GM23338 (cell line): Measurements from ENCODE around the gene TMEM94. TPM values are rescaled to one million over a fixed set of nuclear protein-coding genes. Genes with fewer than 3 reads are reported as not detected.
A peak's percentile ranks its signal among the peaks of the same experiment; 100 is the strongest.

ENCODE experiments used
- ATAC-seq: fragments of 200-7000 bp; cut with Tn5 transposase; 3 replicates; pipeline ENCODE4 v1.9.1; 2020
- DNase-seq: peaks from one replicate; pipeline ENCODE4 v3.0.0-alpha.2; 2015; ENCODE audit warnings: low spot score
- H2AFZ ChIP-seq: fragments of 200-600 bp; sonication (generic); 2 replicates; pipeline ENCODE4 v1.8.0; 2016; ENCODE audit warnings: antibody characterized with exemption, mild to moderate bottlenecking, moderate library complexity
- H3F3A ChIP-seq: fragments of 200-600 bp; sonication (generic); replicated peaks from 2 replicates; pipeline ENCODE4 v1.8.0; 2017; ENCODE audit warnings: antibody characterized with exemption, mixed run types, low read depth
- H3K27ac ChIP-seq: fragments of 200-600 bp; sonication (generic); 2 replicates; pipeline ENCODE4 v1.6.1; 2016; ENCODE audit warnings: low read depth
- H3K27me3 ChIP-seq: fragments of 200-600 bp; sonication (generic); 2 replicates; pipeline ENCODE4 v1.8.0; 2016; ENCODE audit warnings: mild to moderate bottlenecking, mixed run types, moderate library complexity; ENCODE audit not compliant: insufficient read depth
- H3K36me3 ChIP-seq: fragments of 200-600 bp; sonication (generic); 2 replicates; pipeline ENCODE4 v1.8.0; 2016; ENCODE audit warnings: mild to moderate bottlenecking; ENCODE audit not compliant: insufficient read depth
- H3K4me1 ChIP-seq: fragments of 200-600 bp; sonication (generic); 2 replicates; pipeline ENCODE4 v1.8.0; 2016; ENCODE audit warnings: mild to moderate bottlenecking, moderate library complexity; ENCODE audit not compliant: insufficient read depth
- H3K4me2 ChIP-seq: fragments of 200-600 bp; sonication (generic); 2 replicates; pipeline ENCODE4 v1.7.1; 2017; ENCODE audit warnings: mixed run types
- H3K4me3 ChIP-seq: fragments of 200-600 bp; sonication (generic); 2 replicates; pipeline ENCODE4 v1.6.1; 2016; ENCODE audit warnings: mixed run types
- H3K79me2 ChIP-seq: fragments of 200-600 bp; sonication (generic); replicated peaks from 2 replicates; pipeline ENCODE4 v1.8.0; 2017; ENCODE audit warnings: mild to moderate bottlenecking; ENCODE audit not compliant: insufficient read depth
- H3K9me2 ChIP-seq: fragments of 200-600 bp; sonication (generic); 2 replicates; pipeline ENCODE4 v1.8.0; 2017; ENCODE audit not compliant: insufficient read depth
- H4K20me1 ChIP-seq: fragments of 200-600 bp; sonication (generic); replicated peaks from 2 replicates; pipeline ENCODE4 v1.8.0; 2017; ENCODE audit warnings: mild to moderate bottlenecking; ENCODE audit not compliant: insufficient read depth
- H3K27ac Mint-ChIP-seq: 2 replicates; pipeline ENCODE4 v1.8.0; 2020; ENCODE audit warnings: inconsistent platforms, mild to moderate bottlenecking, moderate library complexity, mixed read lengths
- H3K27me3 Mint-ChIP-seq: 3 replicates; pipeline ENCODE4 v1.8.0; 2022; ENCODE audit warnings: low read depth, mild to moderate bottlenecking, moderate library complexity, mixed read lengths, inconsistent platforms; ENCODE audit not compliant: insufficient read depth, poor library complexity
- H3K36me3 Mint-ChIP-seq: 3 replicates; pipeline ENCODE4 v1.8.0; 2021; ENCODE audit warnings: low read depth, mild to moderate bottlenecking, inconsistent platforms, moderate library complexity, mixed read lengths
- H3K4me1 Mint-ChIP-seq: 3 replicates; pipeline ENCODE4 v1.8.0; 2020; ENCODE audit warnings: mild to moderate bottlenecking, inconsistent platforms, mixed read lengths
- H3K4me3 Mint-ChIP-seq: 3 replicates; pipeline ENCODE4 v1.8.0; 2021; ENCODE audit warnings: moderate library complexity, mild to moderate bottlenecking, inconsistent platforms, mixed read lengths
- H3K9me3 Mint-ChIP-seq: 3 replicates; pipeline ENCODE4 v1.8.0; 2020; ENCODE audit warnings: moderate library complexity, mild to moderate bottlenecking, inconsistent platforms, mixed read lengths
- CREB1 ChIP-seq: fragments of 250-450 bp; sonication (Bioruptor Pico); IDR thresholded peaks from 2 replicates; pipeline ENCODE4 v1.5.0; 2020; ENCODE audit warnings: low read depth, mild to moderate bottlenecking, moderate library complexity
- CTCF ChIP-seq, 2 experiments: fragments of 200-600 bp in 1 of 2; sonication (generic) in 1 of 2; conservative IDR thresholded peaks; 2 replicates each; pipeline versions ENCODE4 v1.5.1 to v1.6.1; 2016 to 2017; ENCODE audit warnings: antibody characterized with exemption in 2 of 2, low read depth in 2 of 2, mild to moderate bottlenecking in 2 of 2, moderate library complexity in 1 of 2
- ETS1 ChIP-seq: IDR thresholded peaks from 2 replicates; pipeline ENCODE4 v1.6.1; 2016; ENCODE audit warnings: antibody characterized with exemption
- EZH2 ChIP-seq: fragments of 200-600 bp; sonication (generic); IDR thresholded peaks from one replicate; pipeline ENCODE4 v1.8.0; 2017; ENCODE audit warnings: antibody characterized with exemption, mild to moderate bottlenecking, low read depth; ENCODE audit not compliant: unreplicated experiment
- EZH2phosphoT487 ChIP-seq: fragments of 200-600 bp; sonication (generic); IDR thresholded peaks from one replicate; pipeline ENCODE4 v1.8.1; 2018; ENCODE audit warnings: antibody characterized with exemption; ENCODE audit not compliant: unreplicated experiment
- JUNB ChIP-seq: IDR thresholded peaks from one replicate; pipeline ENCODE4 v1.6.1; 2016; ENCODE audit warnings: antibody characterized with exemption; ENCODE audit not compliant: unreplicated experiment
- NANOG ChIP-seq: IDR thresholded peaks from 2 replicates; pipeline ENCODE4 v1.6.1; 2016; ENCODE audit warnings: antibody characterized with exemption, borderline replicate concordance
- POLR2AphosphoS5 ChIP-seq: IDR thresholded peaks from 2 replicates; pipeline ENCODE4 v1.6.1; 2016; ENCODE audit warnings: antibody characterized with exemption, low read depth
- REST ChIP-seq: IDR thresholded peaks from one replicate; pipeline ENCODE4 v1.6.1; 2018; ENCODE audit warnings: antibody characterized with exemption; ENCODE audit not compliant: unreplicated experiment
- STAT1 ChIP-seq: IDR thresholded peaks from one replicate; pipeline ENCODE4 v1.6.1; 2016; ENCODE audit warnings: antibody characterized with exemption; ENCODE audit not compliant: unreplicated experiment
- ZNF114 ChIP-seq: fragments of 250-450 bp; sonication (Bioruptor Pico); IDR thresholded peaks from 2 replicates; pipeline ENCODE4 v1.5.0; 2020; ENCODE audit warnings: mild to moderate bottlenecking, moderate library complexity
- ZNF331 ChIP-seq: fragments of 250-450 bp; sonication (Bioruptor Pico); IDR thresholded peaks from 2 replicates; pipeline ENCODE4 v1.5.0; 2020; ENCODE audit warnings: low read depth, mild to moderate bottlenecking, moderate library complexity
- ZNF462 ChIP-seq: fragments of 250-450 bp; sonication (Bioruptor Pico); IDR thresholded peaks from 2 replicates; pipeline ENCODE4 v1.5.0; 2020; ENCODE audit warnings: mild to moderate bottlenecking, moderate library complexity
- polyA plus RNA-seq: library from polyadenylated mRNA; unstranded; fragments of >200 nt; fragmentation: Nextera tagmentation; extraction: Ambion mirVana; gene quantifications from 2 replicates; pipeline ENCODE4 v1.2.1, GENCODE V29; 2016
- total RNA-seq: library from RNA; depleted of rRNA; stranded (reverse); fragments of >200 nt; shearing (Covaris generic); gene quantifications from 2 replicates; pipeline ENCODE4 v1.2.3, GENCODE V29; 2014

Gene TMEM94
- total and polyA plus RNA-seq, 2 experiments from 2014 or later: 24.0 to 66.0 TPM

GRCh38 chr17:75524269-75524969 lies 68.0 kb downstream of the TMEM94 start:
- ATAC-seq (no peak), DNase-seq (no peak)
- H3K79me2 ChIP-seq: peaks cover 20% of the 10 kb centered on the region
- peak overlapping the region; percentile 98 for H3K4me3 ChIP-seq
- Mint-ChIP-seq H3K4me3 (peak overlapping the region; percentile 76), H3K9me3 (no peaks in the 10 kb centered on the region), H3K27ac (0 out of 2 replicates have a peak overlapping the region, but pooled peaks have one; percentile 52), H3K4me1 (peaks cover 14% of the 10 kb centered on the region), H3K36me3 (peaks cover 27% of the 10 kb centered on the region), H3K27me3 (peaks cover 15% of the 10 kb centered on the region)
- peaks cover 15% of the 10 kb centered on the region for H3F3A ChIP-seq
- TF ChIP-seq CREB1 (CRISPR knock-in tag) (no peak), NANOG (no peak), POLR2AphosphoS5 (no peak), CTCF (conservative IDR thresholded peaks at IDR 0.05; ENCODE audit: low read depth in 2 of 2) (no peak), EZH2phosphoT487 (no peak), JUNB (no peak), REST (no peak), ZNF331 (no peak), ETS1 (no peak), EZH2 (no peak), ZNF114 (no peak), STAT1 (no peak), ZNF462 (CRISPR knock-in tag) (no peak)
- peaks cover 12% of the 10 kb centered on the region for H4K20me1 ChIP-seq
- peaks cover 7% of the 10 kb centered on the region for H3K36me3 ChIP-seq
- peak overlapping the region; percentile 99 for H3K4me2 ChIP-seq
- no peak overlapping the region for H2AFZ ChIP-seq
- H3K27me3 ChIP-seq: peaks cover 6% of the 10 kb centered on the region; the same call in 1 of the 2 replicates
- peaks cover 15% of the 10 kb centered on the region; the same call in 1 of the 2 replicates for H3K4me1 ChIP-seq
- peak overlapping the region; percentile 80 for H3K27ac ChIP-seq
- no peaks in the 10 kb centered on the region for H3K9me2 ChIP-seq
